ENCODE results near the gene XPC.
"Not testable (repeated sequence)": the region's sequence is repeated elsewhere in the genome, so short reads cannot be mapped to it uniquely, and the experiment has no call there.

Gene XPC

DNA sequence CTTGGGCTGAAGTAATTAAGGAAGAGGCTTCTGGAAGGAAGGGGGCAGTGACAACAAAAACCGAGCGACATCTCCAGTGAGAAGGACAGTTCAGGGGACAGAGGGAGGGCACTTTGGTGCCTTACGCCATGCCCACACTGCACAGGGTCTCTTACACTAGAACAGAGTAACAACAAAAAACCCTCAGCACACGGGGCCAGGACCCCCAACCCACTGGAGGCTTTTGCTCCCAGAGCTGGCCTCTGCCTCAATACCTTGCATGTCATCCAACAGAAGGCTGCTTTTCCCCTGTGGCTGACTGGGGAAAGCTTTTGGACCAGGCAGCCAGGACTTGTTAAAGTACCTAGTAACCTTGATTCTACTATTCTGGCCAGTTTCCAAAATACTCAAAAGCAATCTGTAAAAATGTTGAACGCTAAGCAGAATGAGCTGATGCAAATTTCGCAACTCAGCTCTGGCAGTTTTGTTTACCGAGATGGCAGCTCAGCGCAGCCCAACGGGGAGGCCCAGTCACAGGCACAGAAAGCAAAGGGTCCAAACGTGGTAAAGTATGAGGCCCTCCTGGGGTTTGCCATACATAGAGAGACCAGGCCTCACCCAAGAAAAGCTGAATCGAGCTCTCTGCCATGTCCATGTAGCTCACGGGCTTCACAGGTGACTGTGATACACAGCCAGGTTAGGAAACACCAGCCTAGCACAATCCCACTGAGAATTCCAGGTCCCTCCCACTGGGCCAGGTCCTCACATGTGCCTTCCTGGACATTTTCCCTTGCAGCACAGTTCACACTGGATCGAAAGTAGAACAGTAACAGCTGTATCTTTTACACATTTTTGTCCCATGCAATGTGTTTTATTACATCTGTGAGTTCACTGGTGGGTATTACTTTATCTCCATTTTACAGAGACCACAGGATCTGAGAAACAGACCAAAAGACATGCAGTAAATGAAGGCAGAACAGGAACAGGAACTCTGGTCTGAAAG lies 59.7 kb downstream of the XPC start:
- TF ChIP-seq, protein P1, sequence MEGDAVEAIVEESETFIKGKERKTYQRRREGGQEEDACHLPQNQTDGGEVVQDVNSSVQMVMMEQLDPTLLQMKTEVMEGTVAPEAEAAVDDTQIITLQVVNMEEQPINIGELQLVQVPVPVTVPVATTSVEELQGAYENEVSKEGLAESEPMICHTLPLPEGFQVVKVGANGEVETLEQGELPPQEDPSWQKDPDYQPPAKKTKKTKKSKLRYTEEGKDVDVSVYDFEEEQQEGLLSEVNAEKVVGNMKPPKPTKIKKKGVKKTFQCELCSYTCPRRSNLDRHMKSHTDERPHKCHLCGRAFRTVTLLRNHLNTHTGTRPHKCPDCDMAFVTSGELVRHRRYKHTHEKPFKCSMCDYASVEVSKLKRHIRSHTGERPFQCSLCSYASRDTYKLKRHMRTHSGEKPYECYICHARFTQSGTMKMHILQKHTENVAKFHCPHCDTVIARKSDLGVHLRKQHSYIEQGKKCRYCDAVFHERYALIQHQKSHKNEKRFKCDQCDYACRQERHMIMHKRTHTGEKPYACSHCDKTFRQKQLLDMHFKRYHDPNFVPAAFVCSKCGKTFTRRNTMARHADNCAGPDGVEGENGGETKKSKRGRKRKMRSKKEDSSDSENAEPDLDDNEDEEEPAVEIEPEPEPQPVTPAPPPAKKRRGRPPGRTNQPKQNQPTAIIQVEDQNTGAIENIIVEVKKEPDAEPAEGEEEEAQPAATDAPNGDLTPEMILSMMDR (IDR thresholded peaks at IDR 0.05; ENCODE audit: control insufficient read depth, extremely low read depth, insufficient read depth): no peak
- H3K4me3 ChIP-seq (ENCODE audit: low read depth, low read length): peak overlapping the region; percentile 37
- peak; percentile 95 for DNase-seq (ENCODE audit: low read depth)

DNA sequence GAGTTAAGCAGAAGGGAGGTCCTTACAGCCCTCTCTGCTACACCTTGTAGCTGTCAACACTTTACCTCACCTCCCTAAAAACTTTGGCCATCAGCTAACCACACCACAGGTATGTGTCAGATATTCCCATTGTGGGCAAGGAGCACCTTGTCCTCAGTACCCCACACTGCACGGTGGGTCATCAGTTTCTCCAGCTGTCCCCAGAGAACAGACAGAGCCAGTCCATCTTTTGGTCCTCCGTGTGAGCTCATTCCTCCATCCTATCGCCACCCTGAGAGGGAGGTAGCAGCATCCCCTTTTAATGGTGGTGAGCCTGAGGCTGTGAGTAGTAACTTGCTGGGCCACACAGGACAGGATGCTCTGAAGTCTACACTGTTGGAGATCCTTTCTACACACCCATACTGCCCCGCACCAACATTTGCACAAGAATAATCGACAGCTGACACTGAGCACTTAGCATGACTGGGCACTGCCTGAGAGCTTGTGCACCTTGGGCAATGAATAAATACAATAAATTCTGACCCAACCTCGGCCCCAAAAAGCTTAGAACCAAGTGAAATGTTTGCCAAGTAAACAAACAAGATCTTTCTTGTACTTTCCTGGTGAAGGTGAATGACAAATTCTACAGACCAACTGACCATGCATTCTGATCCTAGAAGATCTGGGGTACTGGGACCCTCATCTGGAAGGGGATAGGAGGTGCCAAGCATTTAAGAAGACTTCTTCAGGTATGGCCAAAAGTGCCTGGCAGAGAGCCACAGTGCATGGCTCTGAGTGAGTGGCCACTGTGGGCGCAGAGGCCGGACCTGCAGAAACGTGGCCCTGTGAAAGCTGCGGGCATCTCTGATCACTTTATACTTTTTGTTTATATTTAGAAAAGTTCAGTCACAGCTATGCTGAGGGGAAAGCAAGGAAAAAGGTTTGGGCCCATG lies 60.7 kb downstream of the XPC start:
- TF ChIP-seq, protein P1 (IDR thresholded peaks at IDR 0.05; ENCODE audit: control insufficient read depth, extremely low read depth, insufficient read depth): no peak
- peak overlapping the region; percentile 37 for H3K4me3 ChIP-seq (ENCODE audit: low read depth, low read length)
- DNase-seq (ENCODE audit: low read depth): peak; percentile 84

DNA sequence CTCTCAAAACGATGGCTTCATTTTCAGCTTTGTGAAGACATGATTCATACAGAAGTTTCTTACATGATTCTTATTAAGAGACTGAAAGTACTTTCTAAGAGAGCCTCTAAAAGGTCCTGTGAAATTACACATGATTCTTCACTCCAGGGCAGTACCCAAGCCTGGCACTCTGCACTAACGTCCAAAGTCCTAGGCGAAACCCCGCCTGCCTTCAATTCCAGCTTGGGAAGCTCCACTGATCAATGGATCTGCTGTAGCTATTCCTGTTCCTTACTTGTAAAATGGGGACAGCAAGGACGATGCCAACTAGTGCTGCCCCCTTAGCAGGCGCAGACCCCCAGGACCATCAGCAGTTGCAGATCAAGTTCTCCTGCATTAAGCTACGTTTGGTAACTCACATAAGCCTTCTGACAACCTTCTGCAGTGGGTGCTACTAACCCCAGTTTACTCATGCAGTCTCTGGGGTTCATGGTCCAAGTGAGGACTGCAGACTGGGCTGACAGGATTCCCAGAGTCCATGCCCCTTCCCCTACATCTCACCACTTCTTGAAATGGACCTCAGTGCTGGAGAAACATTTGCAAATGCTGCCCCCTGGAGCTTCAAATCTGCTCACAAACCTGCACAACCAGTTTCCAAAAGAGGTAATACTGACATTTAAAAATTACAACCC lies 64.3 kb downstream of the XPC start:
- DNase-seq (ENCODE audit: low read depth): no peak
- no peak overlapping the region for H3K4me3 ChIP-seq (ENCODE audit: low read depth, low read length)
- TF ChIP-seq, protein P1 (IDR thresholded peaks at IDR 0.05; ENCODE audit: control insufficient read depth, extremely low read depth, insufficient read depth): peak; percentile 60

DNA sequence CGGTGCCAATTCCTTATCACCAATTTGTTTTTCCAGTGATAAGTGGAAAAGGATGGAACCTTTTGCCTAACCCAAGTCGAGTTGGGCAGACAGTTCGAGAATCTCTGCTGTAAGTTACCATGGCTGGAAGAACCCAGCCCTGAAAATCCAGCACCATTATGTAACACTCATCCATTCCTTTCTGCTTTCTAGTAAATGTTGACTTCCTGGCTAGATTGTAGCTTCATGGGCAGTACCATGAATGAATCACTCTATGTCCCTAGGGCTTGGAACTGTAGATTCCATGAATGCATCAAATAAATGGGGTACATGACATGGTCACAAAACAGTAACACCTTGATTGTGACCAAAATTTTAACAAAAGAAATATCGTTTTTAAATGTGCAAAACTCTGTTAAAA lies 67.7 kb downstream of the XPC start:
- DNase-seq (ENCODE audit: low read depth): no peak
- TF ChIP-seq, protein P1 (IDR thresholded peaks at IDR 0.05; ENCODE audit: control insufficient read depth, extremely low read depth, insufficient read depth): no peak
- H3K4me3 ChIP-seq (ENCODE audit: low read depth, low read length): no peak overlapping the region

DNA sequence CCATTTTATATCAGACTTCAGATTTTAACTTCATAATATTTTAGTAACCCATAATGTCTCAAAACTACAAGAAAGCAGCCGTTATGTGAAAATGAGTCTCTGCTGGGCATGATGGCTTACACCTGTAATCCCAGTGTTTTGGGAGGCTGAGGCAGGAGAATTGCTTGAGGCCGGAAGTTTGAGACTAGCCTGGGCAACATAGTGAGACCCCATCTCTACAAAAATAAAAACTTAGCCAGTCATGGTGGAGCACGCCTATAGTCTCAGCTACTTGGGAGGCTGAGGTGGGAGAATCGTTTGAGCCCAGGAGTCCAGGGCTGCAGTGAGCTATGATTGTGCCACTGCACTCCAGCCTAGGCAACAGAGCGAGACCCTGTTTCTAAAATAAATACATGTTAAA lies 68.6 kb downstream of the XPC start:
- not testable (repeated sequence) for DNase-seq (ENCODE audit: low read depth); H3K4me3 ChIP-seq (ENCODE audit: low read depth, low read length)

DNA sequence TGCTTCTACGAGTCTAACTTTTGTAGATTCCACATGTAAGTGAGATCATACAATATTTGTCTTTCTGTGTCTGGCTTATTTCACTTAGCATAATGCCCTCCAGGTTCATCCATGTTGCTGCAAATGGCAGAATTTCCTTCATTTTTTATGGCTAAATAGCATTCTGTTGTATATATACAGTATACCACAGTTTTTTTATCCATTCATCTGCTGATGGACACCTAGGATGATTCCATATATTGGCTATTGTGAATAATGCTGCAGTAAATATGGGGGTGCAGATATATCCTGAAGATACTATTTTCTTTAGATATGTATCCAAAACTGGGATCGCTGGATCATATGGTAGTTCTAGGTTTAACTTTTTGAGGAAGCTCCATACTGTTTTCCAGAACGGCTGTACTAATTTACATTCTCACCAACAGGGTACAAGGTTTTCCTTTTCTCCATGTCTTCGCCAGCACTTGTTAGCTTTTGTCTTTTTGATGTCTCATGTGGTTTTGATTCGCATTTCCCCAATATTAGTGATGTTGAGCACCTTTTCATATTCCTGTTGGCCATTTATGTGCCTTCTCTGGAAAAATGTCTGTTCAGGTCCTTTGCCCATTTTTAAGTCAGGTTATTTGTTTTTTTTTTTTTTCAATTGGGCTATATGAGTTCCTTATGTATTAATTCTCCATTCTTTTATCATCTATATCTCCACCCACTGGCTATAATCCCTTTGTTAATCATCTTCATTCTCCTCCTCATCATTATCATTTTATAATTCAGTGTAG lies 80.6 kb downstream of the XPC start:
- no peak for DNase-seq (ENCODE audit: low read depth)
- TF ChIP-seq, protein P1 (IDR thresholded peaks at IDR 0.05; ENCODE audit: control insufficient read depth, extremely low read depth, insufficient read depth): no peak
- no peak overlapping the region for H3K4me3 ChIP-seq (ENCODE audit: low read depth, low read length)

Data from LNCaP clone FGC (cell line).